Thymus (tissue), 11 donors: Measurements from ENCODE around the gene ANGPT4. TPM values are rescaled to one million over a fixed set of nuclear protein-coding genes. Genes with fewer than 3 reads are reported as not detected.

Experiments
- DNase-seq, 9 donors: peaks; one replicate each; pipeline ENCODE4 v3.0.0-alpha.2; 2013; ENCODE audit warnings: low spot score in 9 of 9, low read depth in 6 of 9, missing footprints in 1 of 9
- H3K27ac ChIP-seq, 2 donors: one replicate each; pipeline ENCODE4 v1.5.1; 2013; ENCODE audit warnings: control low read depth in 1 of 2, low read depth in 1 of 2, low read length in 1 of 2, mild to moderate bottlenecking in 1 of 2, moderate library complexity in 1 of 2
- H3K27me3 ChIP-seq, 2 donors: one replicate each; pipeline ENCODE4 v1.5.1; 2013; ENCODE audit warnings: low read length in 1 of 2; ENCODE audit not compliant: control insufficient read depth in 2 of 2, insufficient read depth in 1 of 2
- H3K36me3 ChIP-seq, 2 donors: one replicate each; pipeline ENCODE4 v1.5.1; 2013; ENCODE audit warnings: low read length in 1 of 2, mild to moderate bottlenecking in 1 of 2, moderate library complexity in 1 of 2; ENCODE audit not compliant: control insufficient read depth in 2 of 2, insufficient read depth in 2 of 2
- H3K4me1 ChIP-seq, 2 donors: one replicate each; pipeline ENCODE4 v1.5.1; 2013; ENCODE audit warnings: low read length in 2 of 2; ENCODE audit not compliant: control insufficient read depth in 2 of 2, insufficient read depth in 2 of 2
- H3K4me3 ChIP-seq, 2 donors: one replicate each; pipeline ENCODE4 v1.5.1; 2013; ENCODE audit warnings: low read length in 2 of 2, control low read depth in 1 of 2, mild to moderate bottlenecking in 1 of 2
- H3K9me3 ChIP-seq, 2 donors: one replicate each; pipeline ENCODE4 v1.5.1; 2013; ENCODE audit warnings: low read length in 1 of 2, mild to moderate bottlenecking in 1 of 2; ENCODE audit not compliant: control insufficient read depth in 2 of 2, insufficient read depth in 1 of 2
- whole genome bisulfite sequencing: extraction: QIAGEN DNeasy Blood & Tissue Kit; methylation state at CpG from one replicate; pipeline ENCODE4 v1.1.7; 2013; 5-methylcytosine and 5-hydroxymethylcytosine counted together
- polyA plus RNA-seq: library from polyadenylated mRNA; stranded (reverse); fragments of 200-250 nt; gene quantifications from one replicate; pipeline ENCODE4 v1.2.3, GENCODE V29; 2013
- total RNA-seq: library from RNA; stranded (reverse); fragments of 120-200 nt; gene quantifications from one replicate; pipeline ENCODE4 v1.2.4, GENCODE V29; 2013
- donor health status: healthy.

The ANGPT4 gene
- total and polyA plus RNA-seq, 2 donors = under 0.01 to 0.34 TPM

GRCh38 chr20:840858-841567 is 75.1 kb downstream of the ANGPT4 start:
- H3K27me3 ChIP-seq = peaks cover 26 to 42% of the 10 kb centered on the region in 2 donors
- WGBS = 22% methylated on average over 59 of the region's 59 CpGs
- peaks cover 28 to 32% of the 10 kb centered on the region in 2 donors for H3K4me1 ChIP-seq

GRCh38 chr20:840503-840857 is 75.7 kb downstream of the ANGPT4 start:
- Histone ChIP-seq H3K4me3 (no peak overlapping the region), H3K9me3 (no peaks in the 10 kb centered on the region), H3K27me3 (peaks cover 26 to 42% of the 10 kb centered on the region in 2 donors), H3K4me1 (peaks cover 30% of the 10 kb centered on the region in 2 donors), H3K36me3 (peaks cover 0 to 3% of the 10 kb centered on the region in 2 donors), H3K27ac (no peak overlapping the region)
- DNase-seq = no peak
- WGBS = 97% methylated on average over 7 of the region's 7 CpGs

More at GRCh38 chr20:840858-841567, 75.1 kb downstream of the ANGPT4 start:
- Histone ChIP-seq H3K9me3 (no peaks in the 10 kb centered on the region), H3K4me3 (peak overlapping the region; percentile 14 to 34), H3K27ac (no peak overlapping the region), H3K36me3 (peaks cover 0 to 3% of the 10 kb centered on the region in 2 donors)
- no peak for DNase-seq

- Histone ChIP-seq H3K9me3 (no peaks in the 10 kb centered on the region), H3K4me3 (no peak overlapping the region), H3K36me3 (peaks cover 0 to 3% of the 10 kb centered on the region in 2 donors), H3K4me1 (peaks cover 31 to 33% of the 10 kb centered on the region in 2 donors), H3K27me3 (peaks cover 26 to 40% of the 10 kb centered on the region in 2 donors), H3K27ac (no peak overlapping the region)
- DNase-seq = no peak
- WGBS = 98% methylated on average over 11 of the region's 11 CpGs
Measured at GRCh38 chr20:839626-840025, 76.5 kb downstream of the ANGPT4 start.

- Histone ChIP-seq H3K27ac (no peak overlapping the region), H3K4me3 (no peak overlapping the region), H3K36me3 (peaks cover 0 to 3% of the 10 kb centered on the region in 2 donors), H3K27me3 (peaks cover 26 to 40% of the 10 kb centered on the region in 2 donors), H3K4me1 (peaks cover 33 to 35% of the 10 kb centered on the region in 2 donors), H3K9me3 (no peaks in the 10 kb centered on the region)
- no peak for DNase-seq
- 97% methylated on average over 5 of the region's 5 CpGs for WGBS
Measured at GRCh38 chr20:839015-839414, 77.1 kb downstream of the ANGPT4 start.

GRCh38 chr20:836190-836589 is 79.9 kb downstream of the ANGPT4 start:
- peaks cover 20 to 22% of the 10 kb centered on the region in 2 donors for H3K4me1 ChIP-seq
- no peak overlapping the region for H3K4me3 ChIP-seq
- H3K36me3 ChIP-seq = peaks cover 0 to 3% of the 10 kb centered on the region in 2 donors
- no peaks in the 10 kb centered on the region for H3K9me3 ChIP-seq
- 98% methylated on average over 1 of the region's 1 CpG for WGBS
- DNase-seq = no peak
- H3K27ac ChIP-seq = no peak overlapping the region
- H3K27me3 ChIP-seq = peaks cover 10 to 14% of the 10 kb centered on the region in 2 donors

GRCh38 chr20:835608-836045 is 80.5 kb downstream of the ANGPT4 start:
- Histone ChIP-seq H3K9me3 (no peaks in the 10 kb centered on the region), H3K36me3 (peaks cover 0 to 3% of the 10 kb centered on the region in 2 donors), H3K27me3 (peaks cover 4 to 8% of the 10 kb centered on the region in 2 donors), H3K4me1 (peaks cover 20 to 22% of the 10 kb centered on the region in 2 donors), H3K27ac (peak overlapping the region; percentile 25 to 47), H3K4me3 (no peak overlapping the region)
- DNase-seq = peak in 2 of 9 donors; percentile 37 to 56
- 87% methylated on average over 2 of the region's 2 CpGs for WGBS

- H3K27me3 ChIP-seq = no peaks in the 10 kb centered on the region
- peaks cover 20 to 22% of the 10 kb centered on the region in 2 donors for H3K4me1 ChIP-seq
- H3K27ac ChIP-seq = no peak overlapping the region
- WGBS = 10% methylated on average over 18 of the region's 18 CpGs
- no peaks in the 10 kb centered on the region for H3K9me3 ChIP-seq
- DNase-seq = no peak
- peak overlapping the region; percentile 85 to 90 for H3K4me3 ChIP-seq
- no peaks in the 10 kb centered on the region for H3K36me3 ChIP-seq
Measured at GRCh38 chr20:834151-834746, 81.9 kb downstream of the ANGPT4 start.

GRCh38 chr20:833450-834150 is 82.5 kb downstream of the ANGPT4 start, which contains the start of gene FAM110A:
FAM110A (plus strand) TSS chr20:833715; CDS start chr20:844805, 11,090 bp downstream.
- under 1% methylated on average over 64 of the region's 64 CpGs for WGBS
- H3K4me1 ChIP-seq = peaks cover 20 to 22% of the 10 kb centered on the region in 2 donors

GRCh38 chr20:833121-833449 is 83.0 kb downstream of the ANGPT4 start:
- H3K36me3 ChIP-seq = no peaks in the 10 kb centered on the region
- H3K27ac ChIP-seq = peak overlapping the region in 1 of 2 donors; percentile 61
- WGBS = 15% methylated on average over 4 of the region's 4 CpGs
- no peaks in the 10 kb centered on the region for H3K9me3 ChIP-seq
- no peaks in the 10 kb centered on the region for H3K27me3 ChIP-seq
- H3K4me3 ChIP-seq = peak overlapping the region; percentile 85 to 90
- H3K4me1 ChIP-seq = peaks cover 20 to 22% of the 10 kb centered on the region in 2 donors
- peak in 1 of 9 donors; percentile 22 for DNase-seq

More at GRCh38 chr20:833450-834150, 82.5 kb downstream of the ANGPT4 start, which contains the start of gene FAM110A:
- peak; percentile 82 to 98 (median 93) for DNase-seq
- Histone ChIP-seq H3K27me3 (no peaks in the 10 kb centered on the region), H3K9me3 (no peaks in the 10 kb centered on the region), H3K4me3 (peak within 1 kb of the TSS; percentile 85 to 90), H3K36me3 (no peaks in the 10 kb centered on the region), H3K27ac (peak within 1 kb of the TSS; percentile 61 to 84)
